H9 (cell line): ENCODE data around the gene GORASP1. TPM values are rescaled to one million over a fixed set of nuclear protein-coding genes. Genes with fewer than 3 reads are reported as not detected.

ENCODE experiments used
- DNase-seq: peaks from one replicate; pipeline ENCODE4 v3.0.0-alpha.2; 2017
- H2AFZ ChIP-seq: one replicate; pipeline ENCODE4 v1.6.1; 2013; ENCODE audit warnings: mild to moderate bottlenecking, low read length, control low read depth, moderate library complexity
- H2AK5ac ChIP-seq: 2 replicates; pipeline ENCODE4 v1.6.1; 2013; ENCODE audit warnings: low read length, control low read depth, mixed read lengths; ENCODE audit not compliant: insufficient read length
- H2BK120ac ChIP-seq: one replicate; pipeline ENCODE4 v1.6.1; 2013; ENCODE audit warnings: low read depth, mild to moderate bottlenecking, low read length, control low read depth, inconsistent platforms; ENCODE audit not compliant: poor library complexity, severe bottlenecking
- H2BK12ac ChIP-seq: 2 replicates; pipeline ENCODE4 v1.6.1; 2013; ENCODE audit warnings: low read length, control low read depth, mixed read lengths, low read depth; ENCODE audit not compliant: insufficient read length
- H2BK15ac ChIP-seq: 2 replicates; pipeline ENCODE4 v1.6.1; 2013; ENCODE audit warnings: low read depth, low read length, control low read depth
- H2BK20ac ChIP-seq: one replicate; pipeline ENCODE4 v1.6.1; 2013; ENCODE audit warnings: low read depth, mild to moderate bottlenecking, low read length, control low read depth, inconsistent platforms; ENCODE audit not compliant: poor library complexity, severe bottlenecking
- H2BK5ac ChIP-seq: 2 replicates; pipeline ENCODE4 v1.6.1; 2013; ENCODE audit warnings: low read length, control low read depth, mixed read lengths; ENCODE audit not compliant: insufficient read length
- H3K14ac ChIP-seq: 2 replicates; pipeline ENCODE4 v1.6.1; 2013; ENCODE audit warnings: low read length, control low read depth; ENCODE audit not compliant: insufficient read depth
- H3K18ac ChIP-seq: 2 replicates; pipeline ENCODE4 v1.6.1; 2013; ENCODE audit warnings: low read depth, mild to moderate bottlenecking, mixed read lengths, low read length, control low read depth; ENCODE audit not compliant: insufficient read length
- H3K23ac ChIP-seq: 2 replicates; pipeline ENCODE4 v1.6.1; 2013; ENCODE audit warnings: low read length, control low read depth, mixed read lengths, low read depth; ENCODE audit not compliant: insufficient read length
- H3K23me2 ChIP-seq: 2 replicates; pipeline ENCODE4 v1.6.1; 2013; ENCODE audit warnings: low read depth, mild to moderate bottlenecking, mixed read lengths, low read length, control low read depth; ENCODE audit not compliant: insufficient read length, poor library complexity, severe bottlenecking
- H3K27ac ChIP-seq: 2 replicates; pipeline ENCODE4 v1.5.1; 2013; ENCODE audit warnings: low read length, control low read depth, mixed read lengths, low read depth; ENCODE audit not compliant: insufficient read length
- H3K27me3 ChIP-seq: 2 replicates; pipeline ENCODE4 v1.6.1; 2013; ENCODE audit warnings: low read length, control low read depth, inconsistent platforms; ENCODE audit not compliant: insufficient read depth
- H3K4ac ChIP-seq: 2 replicates; pipeline ENCODE4 v1.6.1; 2013; ENCODE audit warnings: low read depth, mild to moderate bottlenecking, control low read depth, inconsistent platforms, low read length, moderate library complexity
- H3K4me1 ChIP-seq: 2 replicates; pipeline ENCODE4 v1.6.1; 2013; ENCODE audit warnings: low read length, control low read depth, inconsistent platforms; ENCODE audit not compliant: insufficient read depth
- H3K4me2 ChIP-seq: 2 replicates; pipeline ENCODE4 v1.6.1; 2013; ENCODE audit warnings: low read length, control low read depth, mixed read lengths; ENCODE audit not compliant: insufficient read length, insufficient read depth
- H3K56ac ChIP-seq: 2 replicates; pipeline ENCODE4 v1.6.1; 2013; ENCODE audit warnings: low read depth, mild to moderate bottlenecking, mixed read lengths, low read length, control low read depth; ENCODE audit not compliant: insufficient read length
- H3K79me1 ChIP-seq: 2 replicates; pipeline ENCODE4 v1.6.1; 2013; ENCODE audit warnings: low read depth, mild to moderate bottlenecking, moderate library complexity, low read length, control low read depth, inconsistent platforms; ENCODE audit not compliant: insufficient read depth, poor library complexity, severe bottlenecking
- H3K79me2 ChIP-seq: 2 replicates; pipeline ENCODE4 v1.6.1; 2013; ENCODE audit warnings: low read length, control low read depth, inconsistent platforms; ENCODE audit not compliant: insufficient read depth
- H3K9ac ChIP-seq: 2 replicates; pipeline ENCODE4 v1.6.1; 2013; ENCODE audit warnings: low read length, control low read depth, mixed read lengths; ENCODE audit not compliant: insufficient read length; ENCODE audit errors: extremely low read depth
- H3K9me3 ChIP-seq: one replicate; pipeline ENCODE4 v1.6.1; 2013; ENCODE audit warnings: low read depth, low read length, inconsistent platforms; ENCODE audit not compliant: control insufficient read depth
- H3T11ph ChIP-seq: one replicate; pipeline ENCODE4 v1.6.1; 2013; ENCODE audit warnings: mild to moderate bottlenecking, low read length, control low read depth, inconsistent platforms
- H4K20me1 ChIP-seq: one replicate; pipeline ENCODE4 v1.6.1; 2013; ENCODE audit not compliant: control insufficient read depth, insufficient read length, insufficient read depth
- H4K5ac ChIP-seq: 2 replicates; pipeline ENCODE4 v1.6.1; 2013; ENCODE audit warnings: low read depth, mild to moderate bottlenecking, mixed read lengths, low read length, control low read depth; ENCODE audit not compliant: insufficient read length
- H4K8ac ChIP-seq: replicated peaks from 2 replicates; pipeline ENCODE4 v1.6.1; 2013; ENCODE audit warnings: low read length, control low read depth, mixed read lengths, low read depth; ENCODE audit not compliant: insufficient read length
- H4K91ac ChIP-seq: 2 replicates; pipeline ENCODE4 v1.6.1; 2013; ENCODE audit warnings: low read depth, mild to moderate bottlenecking, moderate library complexity, mixed read lengths, low read length, control low read depth; ENCODE audit not compliant: insufficient read length
- H3K27ac Mint-ChIP-seq, 3 experiments: 2 replicates in 2 of 3; 3 replicates in 1 of 3; pipeline ENCODE4 v1.8.0; 2020 to 2021; ENCODE audit warnings: mixed read lengths in 3 of 3, mild to moderate bottlenecking in 1 of 3, moderate library complexity in 1 of 3
- H3K27me3 Mint-ChIP-seq: 2 replicates; pipeline ENCODE4 v1.8.0; 2021; ENCODE audit warnings: low read depth, mild to moderate bottlenecking, moderate library complexity, mixed read lengths
- H3K36me3 Mint-ChIP-seq, 3 experiments: 2 replicates in 2 of 3; 3 replicates in 1 of 3; pipeline ENCODE4 v1.8.0; 2020 to 2021; ENCODE audit warnings: low read depth in 3 of 3, mixed read lengths in 3 of 3; ENCODE audit not compliant: insufficient read depth in 1 of 3
- H3K4me1 Mint-ChIP-seq, 2 experiments: 2 replicates each; pipeline ENCODE4 v1.8.0; 2020; ENCODE audit warnings: mixed read lengths in 2 of 2
- H3K4me3 Mint-ChIP-seq, 2 experiments: 2 replicates in 1 of 2; 3 replicates in 1 of 2; pipeline ENCODE4 v1.8.0; 2020 to 2021; ENCODE audit warnings: mild to moderate bottlenecking in 2 of 2, mixed read lengths in 2 of 2, moderate library complexity in 1 of 2
- H3K9me3 Mint-ChIP-seq, 2 experiments: 2 replicates in 1 of 2; 3 replicates in 1 of 2; pipeline ENCODE4 v1.8.0; 2020; ENCODE audit warnings: mild to moderate bottlenecking in 2 of 2, mixed read lengths in 2 of 2, moderate library complexity in 1 of 2
- CTCF ChIP-seq: fragments of 200-600 bp; sonication (generic); conservative IDR thresholded peaks from 3 replicates; pipeline ENCODE4 v1.8.0; 2021; ENCODE audit warnings: antibody characterized with exemption, mild to moderate bottlenecking
- WGBS: extraction: QIAGEN DNeasy Blood & Tissue Kit; methylation state at CpG from one replicate; pipeline ENCODE4 v1.1.7; 2013; ENCODE audit warnings: missing lambda C conversion rate, low lambda C conversion rate, mixed read lengths; ENCODE audit not compliant: insufficient read length; ENCODE audit errors: extremely low coverage; 5-methylcytosine and 5-hydroxymethylcytosine counted together
- total RNA-seq: library from RNA; stranded (reverse); gene quantifications from 2 replicates; pipeline ENCODE4 v1.2.1, GENCODE V29; 2021

The GORASP1 gene
- total RNA-seq, 1 experiment from 2014 or later: 37.4 TPM

GRCh38 chr3:39133093-39133490, 25.7 kb upstream of the GORASP1 start:
- Histone ChIP-seq H2BK12ac (no peak overlapping the region), H3K27ac (no peak overlapping the region), H2BK5ac (no peak overlapping the region), H3K4ac (no peak overlapping the region), H2BK120ac (no peak overlapping the region), H2BK15ac (no peak overlapping the region), H2AFZ (no peak overlapping the region), H3K14ac (no peak overlapping the region), H3K56ac (no peak overlapping the region), H2AK5ac (no peak overlapping the region), H4K91ac (no peak overlapping the region), H3K9me3 (no peaks in the 10 kb centered on the region), H3K79me1 (no peaks in the 10 kb centered on the region), H4K5ac (no peak overlapping the region), H3T11ph (no peak overlapping the region), H3K23ac (no peak overlapping the region), H3K27me3 (no peaks in the 10 kb centered on the region), H3K4me1 (no peaks in the 10 kb centered on the region), H3K18ac (no peak overlapping the region), H2BK20ac (no peak overlapping the region), H3K23me2 (no peaks in the 10 kb centered on the region), H3K79me2 (no peaks in the 10 kb centered on the region), H3K4me2 (no peak overlapping the region), H4K20me1 (no peaks in the 10 kb centered on the region), H3K9ac (no peak overlapping the region), H4K8ac (no peak overlapping the region)
- Mint-ChIP-seq H3K9me3 (no peaks in the 10 kb centered on the region), H3K4me3 (no peak overlapping the region), H3K36me3 (no peaks in the 10 kb centered on the region), H3K27me3 (no peaks in the 10 kb centered on the region), H3K4me1 (peaks cover 2 to 5% of the 10 kb centered on the region in 2 experiments; a peak in 1 of 4 replicates), H3K27ac (no peak overlapping the region)
- no CpG with 5 or more reads among the region's 1 CpG for WGBS
- no peak for TF ChIP-seq CTCF
- DNase-seq: no peak
